ENCODE data around the gene BTRC. TPM values are rescaled to one million over a fixed set of nuclear protein-coding genes. Genes with fewer than 3 reads are reported as not detected.

BTRC gene
- total RNA-seq, 2 donors from 2014 or later, result 8.8 to 9.9 TPM

- no peak overlapping the region for H3K27ac ChIP-seq
- intact Hi-C loops (cut with DNase I), result no loop called here
- WGBS, 2 donors, result 63% methylated on average over 4 of the region's 4 CpGs
- H3K4me3 ChIP-seq, result no peak overlapping the region
- TF ChIP-seq, protein P1, sequence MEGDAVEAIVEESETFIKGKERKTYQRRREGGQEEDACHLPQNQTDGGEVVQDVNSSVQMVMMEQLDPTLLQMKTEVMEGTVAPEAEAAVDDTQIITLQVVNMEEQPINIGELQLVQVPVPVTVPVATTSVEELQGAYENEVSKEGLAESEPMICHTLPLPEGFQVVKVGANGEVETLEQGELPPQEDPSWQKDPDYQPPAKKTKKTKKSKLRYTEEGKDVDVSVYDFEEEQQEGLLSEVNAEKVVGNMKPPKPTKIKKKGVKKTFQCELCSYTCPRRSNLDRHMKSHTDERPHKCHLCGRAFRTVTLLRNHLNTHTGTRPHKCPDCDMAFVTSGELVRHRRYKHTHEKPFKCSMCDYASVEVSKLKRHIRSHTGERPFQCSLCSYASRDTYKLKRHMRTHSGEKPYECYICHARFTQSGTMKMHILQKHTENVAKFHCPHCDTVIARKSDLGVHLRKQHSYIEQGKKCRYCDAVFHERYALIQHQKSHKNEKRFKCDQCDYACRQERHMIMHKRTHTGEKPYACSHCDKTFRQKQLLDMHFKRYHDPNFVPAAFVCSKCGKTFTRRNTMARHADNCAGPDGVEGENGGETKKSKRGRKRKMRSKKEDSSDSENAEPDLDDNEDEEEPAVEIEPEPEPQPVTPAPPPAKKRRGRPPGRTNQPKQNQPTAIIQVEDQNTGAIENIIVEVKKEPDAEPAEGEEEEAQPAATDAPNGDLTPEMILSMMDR (IDR thresholded peaks at IDR 0.05), result no peak
- no peak for TF ChIP-seq POLR2A (IDR thresholded peaks at IDR 0.05)
- no peak for DNase-seq
- no peaks in the 10 kb centered on the region for H3K4me1 ChIP-seq
- no peak for ATAC-seq
- H3K36me3 ChIP-seq (replicated peaks in 1 of 2; ENCODE audit: insufficient read depth in 1 of 2, low read depth in 2 of 2), result no peaks in the 10 kb centered on the region
- no peaks in the 10 kb centered on the region for H3K9me3 ChIP-seq
- H3K27me3 ChIP-seq, result no peaks in the 10 kb centered on the region
These were observed 71.6 kb downstream of the BTRC start for GRCh38 chr10:101425535-101425934.

DNA sequence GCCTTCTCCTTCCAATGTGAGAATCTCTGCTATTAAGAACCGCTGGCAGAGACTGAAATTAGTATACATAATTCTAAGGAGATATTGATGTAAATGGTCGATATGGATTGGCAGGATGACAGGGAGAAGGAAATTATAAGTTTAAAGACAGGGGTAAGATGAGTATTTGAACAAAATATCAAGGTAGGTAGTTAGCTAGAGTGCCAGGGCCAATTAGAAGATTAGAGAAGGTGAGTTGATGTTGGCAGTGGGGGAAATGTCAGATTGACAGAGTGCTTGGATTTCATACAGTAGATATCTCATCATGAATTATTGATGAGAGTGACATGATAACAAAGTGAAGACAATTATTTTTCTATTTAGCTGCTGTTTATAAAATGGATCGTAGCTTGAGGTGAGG, 74.1 kb downstream of the BTRC start:
- Histone ChIP-seq H3K27ac (no peak overlapping the region), H3K36me3 (replicated peaks in 1 of 2; ENCODE audit: insufficient read depth in 1 of 2, low read depth in 2 of 2) (no peaks in the 10 kb centered on the region), H3K4me1 (no peaks in the 10 kb centered on the region), H3K4me3 (no peak overlapping the region), H3K27me3 (no peaks in the 10 kb centered on the region), H3K9me3 (no peaks in the 10 kb centered on the region)
- TF ChIP-seq, protein P1 (IDR thresholded peaks at IDR 0.05), result no peak
- no peak for TF ChIP-seq POLR2A (IDR thresholded peaks at IDR 0.05)
- intact Hi-C loops (cut with DNase I), result no loop called here
- 88 to 91% methylated on average over 3 of the region's 3 CpGs for WGBS, 2 donors
- ATAC-seq (no peak), DNase-seq (no peak)

GRCh38 chr10:101429423-101429822, 75.5 kb downstream of the BTRC start:
- intact Hi-C loops (cut with DNase I), result no loop called here
- TF ChIP-seq, protein P1 (IDR thresholded peaks at IDR 0.05), result no peak
- DNase-seq (no peak), ATAC-seq (no peak)
- 79 to 82% methylated on average over 2 to 3 of the region's 3 CpGs for WGBS, 2 donors
- Histone ChIP-seq H3K36me3 (replicated peaks in 1 of 2; ENCODE audit: insufficient read depth in 1 of 2, low read depth in 2 of 2) (no peaks in the 10 kb centered on the region), H3K9me3 (no peaks in the 10 kb centered on the region), H3K27me3 (no peaks in the 10 kb centered on the region), H3K4me1 (no peaks in the 10 kb centered on the region), H3K27ac (no peak overlapping the region), H3K4me3 (no peak overlapping the region)

- H3K9me3 ChIP-seq, result no peaks in the 10 kb centered on the region
- ATAC-seq, result no peak
- no peaks in the 10 kb centered on the region for H3K4me1 ChIP-seq
- no peaks in the 10 kb centered on the region for H3K27me3 ChIP-seq
- WGBS, 2 donors, result 95 to 96% methylated on average over 6 of the region's 6 CpGs
- DNase-seq, result no peak
- TF ChIP-seq, protein P1 (IDR thresholded peaks at IDR 0.05), result no peak
- no peak for TF ChIP-seq POLR2A (IDR thresholded peaks at IDR 0.05)
- no peaks in the 10 kb centered on the region for H3K36me3 ChIP-seq (replicated peaks in 1 of 2; ENCODE audit: insufficient read depth in 1 of 2, low read depth in 2 of 2)
- no peak overlapping the region for H3K27ac ChIP-seq
- H3K4me3 ChIP-seq, result no peak overlapping the region
- intact Hi-C loops (cut with DNase I), result loop anchor here (10.0 kb wide), 1 partner anchor 162 kb away; no protein-coding TSS in a partner anchor
These were observed 82.3 kb downstream of the BTRC start for GRCh38 chr10:101436302-101436701.

- TF ChIP-seq, protein P1 (IDR thresholded peaks at IDR 0.05), result no peak
- TF ChIP-seq POLR2A (IDR thresholded peaks at IDR 0.05), result no peak
- ATAC-seq (no peak), DNase-seq (no peak)
- Histone ChIP-seq H3K27me3 (no peaks in the 10 kb centered on the region), H3K36me3 (replicated peaks in 1 of 2; ENCODE audit: insufficient read depth in 1 of 2, low read depth in 2 of 2) (no peaks in the 10 kb centered on the region), H3K27ac (no peak overlapping the region), H3K4me1 (no peaks in the 10 kb centered on the region), H3K4me3 (no peak overlapping the region), H3K9me3 (no peaks in the 10 kb centered on the region)
- WGBS, 2 donors, result 76 to 82% methylated on average over 5 of the region's 5 CpGs
- intact Hi-C loops (cut with DNase I), result loop anchor here (10.0 kb wide), 1 partner anchor 164 kb away; no protein-coding TSS in a partner anchor
These were observed 85.0 kb downstream of the BTRC start for GRCh38 chr10:101438881-101439391.

All from body of pancreas (tissue), 4 donors.